Activated naive CD8-positive, alpha-beta T cell treated with anti-CD3 and anti-CD28 coated beads, Interleukin-2, amount 50 U/mL, for 24 hours (primary cell): ENCODE results near the gene GRM5.
"Not testable (repeated sequence)": the region's sequence is repeated elsewhere in the genome, so short reads cannot be mapped to it uniquely, and the experiment has no call there.

Experiments used
- ATAC-seq: fragments of 150-1000 bp; cut with Tn5 transposase; one replicate; pipeline ENCODE4 v1.10.0; 2021
- DNase-seq: peaks from one replicate; pipeline ENCODE4 v3.0.0; 2021
- H3K27ac Mint-ChIP-seq: one replicate; pipeline ENCODE4 v1.8.0; 2021; ENCODE audit warnings: mild to moderate bottlenecking, mixed read lengths
- H3K27me3 Mint-ChIP-seq: one replicate; pipeline ENCODE4 v1.8.0; 2021; ENCODE audit warnings: mixed read lengths
- H3K36me3 Mint-ChIP-seq: one replicate; pipeline ENCODE4 v1.8.0; 2021; ENCODE audit warnings: low read depth, mixed read lengths
- H3K4me1 Mint-ChIP-seq: one replicate; pipeline ENCODE4 v1.8.0; 2021; ENCODE audit warnings: mixed read lengths
- H3K4me3 Mint-ChIP-seq: one replicate; pipeline ENCODE4 v1.8.0; 2021; ENCODE audit warnings: mild to moderate bottlenecking, moderate library complexity, mixed read lengths
- H3K9me3 Mint-ChIP-seq: one replicate; pipeline ENCODE4 v1.8.0; 2021; ENCODE audit warnings: mixed read lengths

GRM5 gene

GRCh38 chr11:89021339-89021738 lies 44.4 kb downstream of the GRM5 start:
- no peaks in the 10 kb centered on the region for H3K9me3 Mint-ChIP-seq
- no peak overlapping the region for H3K4me3 Mint-ChIP-seq
- DNase-seq (no peak), ATAC-seq (no peak)
- H3K4me1 Mint-ChIP-seq: no peaks in the 10 kb centered on the region
- H3K27me3 Mint-ChIP-seq: no peaks in the 10 kb centered on the region
- H3K27ac Mint-ChIP-seq: no peak overlapping the region
- H3K36me3 Mint-ChIP-seq: no peaks in the 10 kb centered on the region

- H3K9me3 Mint-ChIP-seq, H3K36me3 Mint-ChIP-seq, H3K4me1 Mint-ChIP-seq, H3K4me3 Mint-ChIP-seq, H3K27me3 Mint-ChIP-seq, H3K27ac Mint-ChIP-seq, ATAC-seq, DNase-seq: not testable (repeated sequence)
Observed at GRCh38 chr11:89019827-89020547, 45.8 kb downstream of the GRM5 start.

- Mint-ChIP-seq H3K27me3 (no peaks in the 10 kb centered on the region), H3K4me1 (no peaks in the 10 kb centered on the region), H3K36me3 (no peaks in the 10 kb centered on the region), H3K27ac (no peak overlapping the region), H3K4me3 (no peak overlapping the region), H3K9me3 (no peaks in the 10 kb centered on the region)
- ATAC-seq (no peak), DNase-seq (no peak)
Observed at GRCh38 chr11:89016214-89016613, 49.6 kb downstream of the GRM5 start.

GRCh38 chr11:89015614-89016013 lies 50.2 kb downstream of the GRM5 start:
- ATAC-seq: no peak
- Mint-ChIP-seq H3K27ac (no peak overlapping the region), H3K27me3 (no peaks in the 10 kb centered on the region), H3K9me3 (no peaks in the 10 kb centered on the region), H3K36me3 (no peaks in the 10 kb centered on the region), H3K4me1 (no peaks in the 10 kb centered on the region), H3K4me3 (no peak overlapping the region)
- DNase-seq: no peak

- not testable (repeated sequence) for H3K27ac Mint-ChIP-seq, H3K4me3 Mint-ChIP-seq, H3K36me3 Mint-ChIP-seq, H3K9me3 Mint-ChIP-seq, H3K27me3 Mint-ChIP-seq, H3K4me1 Mint-ChIP-seq, ATAC-seq, DNase-seq
Observed at GRCh38 chr11:89000852-89001251, 64.9 kb downstream of the GRM5 start.

- Mint-ChIP-seq H3K4me1 (no peaks in the 10 kb centered on the region), H3K4me3 (no peak overlapping the region), H3K27ac (no peak overlapping the region), H3K36me3 (no peaks in the 10 kb centered on the region), H3K27me3 (no peaks in the 10 kb centered on the region), H3K9me3 (no peaks in the 10 kb centered on the region)
- DNase-seq: no peak
- no peak for ATAC-seq
Observed at GRCh38 chr11:88979641-88980040, 86.1 kb downstream of the GRM5 start.

- not testable (repeated sequence) for H3K27me3 Mint-ChIP-seq, H3K27ac Mint-ChIP-seq, H3K36me3 Mint-ChIP-seq, H3K9me3 Mint-ChIP-seq, H3K4me3 Mint-ChIP-seq, DNase-seq, H3K4me1 Mint-ChIP-seq, ATAC-seq
Observed at GRCh38 chr11:88978992-88979391, 86.8 kb downstream of the GRM5 start.

- H3K4me1 Mint-ChIP-seq, H3K27me3 Mint-ChIP-seq, ATAC-seq, H3K9me3 Mint-ChIP-seq, H3K4me3 Mint-ChIP-seq, H3K36me3 Mint-ChIP-seq, DNase-seq, H3K27ac Mint-ChIP-seq: not testable (repeated sequence)
Observed at GRCh38 chr11:88975441-88975840, 90.3 kb downstream of the GRM5 start.

- DNase-seq (no peak), ATAC-seq (no peak)
- Mint-ChIP-seq H3K36me3 (no peaks in the 10 kb centered on the region), H3K27me3 (no peaks in the 10 kb centered on the region), H3K4me1 (no peaks in the 10 kb centered on the region), H3K4me3 (no peak overlapping the region), H3K9me3 (no peaks in the 10 kb centered on the region), H3K27ac (no peak overlapping the region)
Observed at GRCh38 chr11:88972210-88972609, 93.6 kb downstream of the GRM5 start.

GRCh38 chr11:88961621-88962020 lies 104.2 kb downstream of the GRM5 start:
- H3K4me1 Mint-ChIP-seq, H3K27ac Mint-ChIP-seq: not testable (repeated sequence)

GRCh38 chr11:88959857-88960256 lies 105.9 kb downstream of the GRM5 start:
- H3K27ac Mint-ChIP-seq, DNase-seq, H3K4me3 Mint-ChIP-seq, H3K9me3 Mint-ChIP-seq, H3K27me3 Mint-ChIP-seq, H3K36me3 Mint-ChIP-seq, ATAC-seq, H3K4me1 Mint-ChIP-seq: not testable (repeated sequence)

More at GRCh38 chr11:88961621-88962020, 104.2 kb downstream of the GRM5 start:
- H3K4me3 Mint-ChIP-seq, H3K36me3 Mint-ChIP-seq, H3K9me3 Mint-ChIP-seq, H3K27me3 Mint-ChIP-seq, DNase-seq, ATAC-seq: not testable (repeated sequence)

GRCh38 chr11:88950975-88951374 lies 114.8 kb downstream of the GRM5 start:
- no peaks in the 10 kb centered on the region for H3K9me3 Mint-ChIP-seq
- H3K36me3 Mint-ChIP-seq: no peaks in the 10 kb centered on the region
- no peaks in the 10 kb centered on the region for H3K4me1 Mint-ChIP-seq
- no peak for DNase-seq
- no peak overlapping the region for H3K4me3 Mint-ChIP-seq
- H3K27me3 Mint-ChIP-seq: no peaks in the 10 kb centered on the region
- ATAC-seq: no peak
- H3K27ac Mint-ChIP-seq: no peak overlapping the region

GRCh38 chr11:88948908-88949307 lies 116.9 kb downstream of the GRM5 start:
- not testable (repeated sequence) for ATAC-seq, H3K4me3 Mint-ChIP-seq, DNase-seq, H3K36me3 Mint-ChIP-seq, H3K4me1 Mint-ChIP-seq, H3K27me3 Mint-ChIP-seq, H3K9me3 Mint-ChIP-seq, H3K27ac Mint-ChIP-seq

GRCh38 chr11:88947843-88948572 lies 117.8 kb downstream of the GRM5 start:
- H3K9me3 Mint-ChIP-seq, H3K4me1 Mint-ChIP-seq, H3K36me3 Mint-ChIP-seq, H3K27ac Mint-ChIP-seq, H3K4me3 Mint-ChIP-seq, ATAC-seq, H3K27me3 Mint-ChIP-seq, DNase-seq: not testable (repeated sequence)

- not testable (repeated sequence) for DNase-seq, ATAC-seq, H3K4me1 Mint-ChIP-seq, H3K27ac Mint-ChIP-seq, H3K4me3 Mint-ChIP-seq, H3K9me3 Mint-ChIP-seq, H3K27me3 Mint-ChIP-seq, H3K36me3 Mint-ChIP-seq
Observed at GRCh38 chr11:88929665-88930064, 136.1 kb downstream of the GRM5 start.
